8988T (cell line): ENCODE data around the gene SSR4.

Source experiments
- DNase-seq: peaks from one replicate; pipeline ENCODE4 v3.0.0; 2011

The SSR4 gene

DNA sequence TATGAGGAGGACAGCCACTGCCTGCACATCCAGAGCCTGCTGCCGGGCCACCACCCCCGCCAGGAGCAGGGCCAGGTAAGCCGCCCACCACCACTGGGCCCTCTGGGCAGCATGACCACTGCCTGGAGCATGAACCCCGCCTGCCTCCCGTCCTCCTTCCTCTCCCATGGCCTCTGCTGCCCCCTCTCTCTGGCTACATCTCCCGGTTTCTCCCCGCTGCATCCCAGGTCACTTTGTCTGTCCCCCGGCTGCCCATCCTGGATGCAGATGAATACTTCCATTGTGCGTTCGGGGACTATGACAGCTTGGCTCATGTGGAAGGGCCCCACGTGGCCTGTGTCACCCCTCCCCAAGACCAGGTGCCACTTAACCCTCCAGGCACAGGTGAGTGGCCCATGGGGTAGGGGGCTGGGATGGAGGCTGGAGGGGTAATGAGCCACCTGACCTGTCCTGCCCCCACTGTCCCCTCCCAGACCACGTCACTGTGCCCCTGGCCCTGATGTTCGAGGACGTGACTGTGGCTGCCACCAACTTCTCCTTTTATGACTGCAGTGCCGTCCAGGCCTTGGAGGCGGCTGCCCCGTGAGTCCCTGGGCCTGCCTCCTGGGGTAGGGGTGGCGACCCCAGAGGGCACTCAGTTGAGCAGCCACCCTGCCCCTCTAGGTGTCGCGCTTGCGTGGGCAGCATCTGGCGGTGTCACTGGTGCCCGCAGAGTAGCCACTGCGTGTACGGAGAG is 24.4 kb upstream of the SSR4 start:
- peak; percentile 35 for DNase-seq

GRCh38 chrX:153770601-153771414 is 23.7 kb upstream of the SSR4 start:
- DNase-seq = peak; percentile 30

GRCh38 chrX:153771415-153772315 is 22.8 kb upstream of the SSR4 start:
- peak; percentile 58 for DNase-seq

DNA sequence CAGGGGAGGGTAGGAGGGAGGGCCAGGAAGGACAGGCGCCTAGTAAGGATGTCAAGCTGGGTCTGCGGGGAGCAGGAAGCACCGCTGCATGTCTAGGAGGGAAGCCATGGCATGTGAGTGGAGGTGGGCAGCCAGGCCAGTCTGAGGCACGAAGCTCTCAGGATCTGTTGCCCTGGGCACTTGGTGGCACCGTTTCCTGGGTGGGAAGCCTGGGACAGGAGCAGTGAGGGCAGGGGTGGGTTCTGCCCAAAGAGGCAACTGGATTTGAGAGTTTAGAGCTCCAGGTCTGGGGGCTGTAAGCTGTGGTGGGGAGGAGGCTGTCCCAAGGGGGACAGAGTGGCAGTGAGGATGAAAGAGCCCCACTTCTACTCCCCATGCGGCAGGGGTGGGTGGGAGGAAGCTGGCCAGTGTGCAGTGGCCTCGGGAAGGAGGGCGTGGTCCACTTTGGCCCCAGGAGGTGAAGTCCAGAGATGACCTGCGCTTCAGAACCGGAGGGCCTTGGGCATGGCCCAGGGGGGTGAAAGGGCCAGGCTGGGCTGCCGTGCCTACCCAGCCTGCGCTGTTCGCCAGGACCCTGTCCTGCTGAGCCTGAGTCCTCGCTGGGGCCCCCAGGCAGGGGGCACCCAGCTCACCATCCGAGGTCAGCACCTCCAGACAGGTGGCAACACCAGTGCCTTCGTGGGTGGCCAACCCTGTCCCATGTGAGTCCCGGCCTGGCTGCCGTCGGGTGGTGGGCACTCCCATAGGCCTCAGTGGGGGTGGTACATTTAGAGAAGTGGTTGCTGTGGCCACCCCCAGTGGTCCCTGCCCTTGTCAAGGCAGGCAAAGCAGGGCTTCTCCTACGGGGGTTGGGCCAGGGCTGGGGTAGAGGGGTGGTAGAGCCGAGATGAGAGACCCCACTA is 21.9 kb upstream of the SSR4 start:
- peak; percentile 37 for DNase-seq

GRCh38 chrX:153773218-153773611 is 21.3 kb upstream of the SSR4 start:
- peak; percentile 45 for DNase-seq

GRCh38 chrX:153773741-153774575 is 20.5 kb upstream of the SSR4 start:
- DNase-seq = peak; percentile 39

GRCh38 chrX:153774576-153775292 is 19.7 kb upstream of the SSR4 start:
- peak; percentile 42 for DNase-seq

DNA sequence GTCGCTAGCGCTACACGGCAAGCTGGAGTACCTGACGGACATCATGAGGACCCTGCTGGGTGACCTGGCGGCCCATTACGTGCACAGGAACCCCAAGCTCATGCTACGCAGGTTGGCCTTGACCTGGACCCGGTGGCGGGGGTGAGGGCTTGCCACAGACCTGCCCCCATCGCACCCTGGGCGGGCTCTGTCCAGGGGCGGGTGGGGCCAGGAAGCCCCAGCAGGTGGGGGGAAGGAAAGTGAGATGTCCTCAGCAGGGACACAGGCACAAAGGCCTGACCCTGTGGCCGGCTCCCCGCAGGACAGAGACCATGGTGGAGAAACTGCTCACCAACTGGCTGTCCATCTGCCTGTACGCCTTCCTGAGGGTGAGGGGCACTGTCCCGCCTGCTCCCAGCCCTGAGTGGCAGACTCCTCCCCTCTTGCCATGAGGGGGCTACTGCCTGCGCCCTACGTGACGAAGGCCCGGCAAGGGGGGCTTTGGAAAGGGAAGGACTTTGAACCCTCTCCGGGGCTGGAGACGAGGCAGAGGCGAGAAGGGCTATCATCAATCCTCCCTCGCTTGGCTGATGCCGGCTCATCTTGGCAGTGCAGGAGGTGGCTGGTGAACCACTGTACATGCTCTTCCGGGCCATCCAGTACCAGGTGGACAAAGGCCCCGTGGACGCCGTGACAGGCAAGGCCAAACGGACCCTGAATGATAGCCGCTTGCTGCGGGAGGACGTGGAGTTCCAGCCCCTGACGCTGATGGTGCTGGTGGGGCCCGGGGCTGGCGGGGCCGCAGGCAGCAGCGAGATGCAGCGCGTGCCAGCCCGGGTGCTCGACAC is 19.0 kb upstream of the SSR4 start:
- peak; percentile 32 for DNase-seq

DNA sequence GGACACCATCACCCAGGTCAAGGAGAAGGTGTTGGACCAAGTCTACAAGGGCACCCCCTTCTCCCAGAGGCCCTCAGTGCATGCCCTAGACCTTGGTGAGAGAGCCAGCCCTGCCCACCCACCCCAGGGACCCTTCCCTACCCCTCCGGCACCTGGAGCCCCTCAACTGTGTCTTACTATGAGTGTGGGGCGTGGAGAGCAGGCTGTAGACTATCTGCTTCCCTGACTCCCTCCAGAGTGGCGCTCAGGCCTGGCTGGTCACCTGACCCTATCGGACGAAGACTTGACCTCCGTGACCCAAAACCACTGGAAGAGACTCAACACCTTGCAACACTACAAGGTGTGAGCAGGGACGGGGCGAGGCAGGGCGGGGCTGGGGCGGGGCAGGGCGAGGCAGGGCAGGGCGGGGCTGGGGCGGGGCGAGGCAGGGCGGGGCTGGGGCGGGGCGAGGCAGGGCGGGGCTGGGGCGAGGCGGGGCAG is 18.3 kb upstream of the SSR4 start:
- peak; percentile 31 for DNase-seq

- DNase-seq = no peak
These were observed 17.8 kb upstream of the SSR4 start for GRCh38 chrX:153776611-153777045.

GRCh38 chrX:153777261-153778090 is 17.0 kb upstream of the SSR4 start:
- DNase-seq = peak; percentile 26

- no peak for DNase-seq
These were observed 16.3 kb upstream of the SSR4 start for GRCh38 chrX:153778181-153778580.

GRCh38 chrX:153778684-153779101 is 15.8 kb upstream of the SSR4 start:
- no peak for DNase-seq

DNA sequence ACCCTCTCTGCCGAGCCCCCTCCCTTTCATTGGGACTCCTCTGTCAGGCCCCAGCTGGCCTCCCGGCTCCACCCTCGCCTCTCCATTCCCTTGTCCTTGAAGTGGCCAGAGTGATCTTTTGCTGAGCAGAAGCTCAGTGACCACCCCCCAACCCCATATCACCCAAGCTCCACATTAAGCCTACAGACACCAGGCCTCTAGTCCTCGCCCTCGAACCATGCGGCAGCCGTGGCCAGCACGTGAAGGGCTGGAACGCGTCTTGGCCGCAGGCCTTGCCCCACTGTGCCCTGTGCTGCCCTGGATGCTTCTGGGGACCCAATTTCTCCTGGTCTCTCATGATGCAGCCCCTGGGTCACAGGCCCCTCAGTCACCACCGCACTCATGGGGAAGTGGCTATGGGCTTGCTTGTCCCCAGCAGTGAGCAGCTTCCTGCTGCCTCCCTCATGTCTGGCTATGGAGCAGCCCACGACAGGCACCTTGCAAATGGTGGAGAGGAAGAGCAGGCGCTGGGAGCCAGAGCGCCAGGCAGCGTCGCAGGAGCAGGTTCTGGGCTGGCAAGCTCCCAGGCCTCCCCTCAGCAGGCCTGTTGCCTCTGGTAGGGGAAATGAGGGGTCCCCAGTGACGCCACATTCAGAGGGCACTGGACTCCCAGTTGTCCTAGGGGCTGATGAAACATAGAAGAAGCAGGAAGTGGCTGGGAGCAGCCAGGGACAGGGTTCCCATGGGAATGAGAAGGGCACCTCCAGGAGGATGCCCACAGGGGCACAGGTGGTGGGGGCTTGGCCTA is 14.4 kb upstream of the SSR4 start:
- no peak for DNase-seq

DNA sequence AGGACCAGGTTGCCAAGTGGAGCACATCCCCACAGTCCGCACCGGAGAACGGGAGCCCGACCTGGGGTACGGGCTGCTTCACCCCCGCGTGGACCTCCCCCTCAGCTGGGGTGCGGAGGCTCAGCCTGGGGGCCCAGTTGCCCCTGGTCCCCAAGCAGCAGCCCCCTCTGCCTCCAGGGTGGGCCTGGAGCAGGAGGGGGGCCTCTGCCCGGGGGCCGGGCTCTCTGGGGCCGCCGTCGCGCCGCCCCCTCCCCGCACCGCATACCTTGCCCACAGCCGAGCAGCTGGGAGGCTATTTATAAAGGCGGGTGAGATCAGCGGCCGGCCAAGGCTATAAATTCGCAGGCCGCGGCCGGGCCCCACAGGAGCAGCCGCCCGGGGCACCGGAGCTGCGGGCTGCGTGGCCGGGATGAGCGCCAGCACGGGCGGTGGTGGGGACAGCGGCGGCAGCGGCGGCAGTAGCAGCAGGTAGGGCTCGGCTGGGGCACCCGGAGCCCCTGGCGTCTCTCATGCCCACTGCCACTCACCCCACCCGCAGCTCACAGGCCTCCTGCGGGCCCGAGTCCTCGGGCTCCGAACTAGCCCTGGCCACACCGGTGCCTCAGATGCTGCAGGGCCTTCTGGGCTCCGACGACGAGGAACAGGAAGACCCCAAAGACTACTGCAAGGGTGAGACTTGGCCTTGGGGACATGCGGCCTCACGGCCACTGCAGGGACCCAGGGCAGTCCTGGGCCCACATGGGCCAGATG is 13.6 kb upstream of the SSR4 start, which contains the start of gene SRPK3:
TSS of gene SRPK3 (plus strand) at position 364 of the 750 bp plus-strand sequence. CDS start at position 410, 46 bp downstream.
- DNase-seq = no peak

- DNase-seq = no peak
These were observed 12.9 kb upstream of the SSR4 start for GRCh38 chrX:153781428-153782047.
